NCI-H748 (cell line): ENCODE measurements around the gene SMIM45.

Source experiments
- DNase-seq: peaks from one replicate; lab custom pipeline; 2025; ENCODE audit not compliant: unreplicated experiment; lab: John Stamatoyannopoulos, UW

SMIM45 gene

GRCh38 chr22:41968601-41969000 lies 16.7 kb downstream of the SMIM45 start:
- DNase-seq: peak; percentile 90

- DNase-seq: no peak
These were observed 17.2 kb downstream of the SMIM45 start, which contains the start of gene SEPTIN3 for GRCh38 chr22:41969110-41969646. Gene SEPTIN3 (plus strand): TSS chr22:41969443. CDS start chr22:41971493, 2,050 bp downstream.

GRCh38 chr22:41970601-41971000 lies 18.7 kb downstream of the SMIM45 start:
- no peak for DNase-seq

- DNase-seq: no peak
These were observed 19.5 kb downstream of the SMIM45 start for GRCh38 chr22:41971431-41971830.

- DNase-seq: no peak
These were observed 22.8 kb downstream of the SMIM45 start for GRCh38 chr22:41974691-41975290.

GRCh38 chr22:41975299-41976069 lies 23.5 kb downstream of the SMIM45 start:
- DNase-seq: peak; percentile 21

DNA sequence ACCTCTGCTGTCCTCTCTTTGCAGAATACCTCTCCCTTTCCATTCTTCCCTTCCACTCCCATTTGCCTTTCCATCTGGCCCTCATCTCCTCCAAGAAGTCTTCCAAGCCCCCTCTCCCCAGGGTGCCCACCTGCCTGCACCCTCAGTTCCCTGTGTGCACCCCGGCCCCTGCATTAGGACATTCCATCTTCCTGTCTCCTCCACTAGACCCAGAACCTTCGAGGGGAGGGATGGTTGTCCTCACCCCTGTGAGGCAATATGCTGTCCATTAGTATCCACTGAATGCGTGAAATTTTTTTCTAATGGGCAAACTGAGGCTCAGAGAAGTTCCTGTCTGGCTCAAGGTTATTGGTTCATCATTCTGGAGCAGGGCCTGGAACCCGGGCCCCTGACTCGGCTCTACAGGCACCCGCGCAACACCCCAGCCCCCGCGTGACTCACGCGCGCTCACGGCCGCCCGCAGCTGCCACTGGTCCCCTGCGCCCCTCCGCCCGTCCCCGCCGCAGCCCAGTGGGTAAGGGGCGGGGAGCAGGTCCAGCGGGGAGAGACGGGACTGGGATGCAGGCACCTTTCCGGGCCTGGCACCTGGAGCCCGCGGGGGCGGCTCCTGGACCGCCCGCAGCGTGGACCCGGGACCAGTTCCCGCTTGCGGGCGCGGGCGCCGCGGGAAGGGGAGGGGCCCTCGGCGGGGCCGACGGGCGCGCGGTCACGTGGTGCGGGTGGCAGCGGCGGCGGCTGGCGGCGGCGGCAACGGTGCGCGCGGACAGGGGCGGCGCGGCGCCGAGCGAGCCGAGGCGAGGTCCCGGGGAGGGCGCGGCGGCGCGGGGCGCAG lies 24.3 kb downstream of the SMIM45 start:
- DNase-seq: peak; percentile 63

- DNase-seq: peak; percentile 67
These were observed 25.1 kb downstream of the SMIM45 start for GRCh38 chr22:41976961-41977566.

GRCh38 chr22:41978732-41979131 lies 26.8 kb downstream of the SMIM45 start:
- DNase-seq: no peak

DNA sequence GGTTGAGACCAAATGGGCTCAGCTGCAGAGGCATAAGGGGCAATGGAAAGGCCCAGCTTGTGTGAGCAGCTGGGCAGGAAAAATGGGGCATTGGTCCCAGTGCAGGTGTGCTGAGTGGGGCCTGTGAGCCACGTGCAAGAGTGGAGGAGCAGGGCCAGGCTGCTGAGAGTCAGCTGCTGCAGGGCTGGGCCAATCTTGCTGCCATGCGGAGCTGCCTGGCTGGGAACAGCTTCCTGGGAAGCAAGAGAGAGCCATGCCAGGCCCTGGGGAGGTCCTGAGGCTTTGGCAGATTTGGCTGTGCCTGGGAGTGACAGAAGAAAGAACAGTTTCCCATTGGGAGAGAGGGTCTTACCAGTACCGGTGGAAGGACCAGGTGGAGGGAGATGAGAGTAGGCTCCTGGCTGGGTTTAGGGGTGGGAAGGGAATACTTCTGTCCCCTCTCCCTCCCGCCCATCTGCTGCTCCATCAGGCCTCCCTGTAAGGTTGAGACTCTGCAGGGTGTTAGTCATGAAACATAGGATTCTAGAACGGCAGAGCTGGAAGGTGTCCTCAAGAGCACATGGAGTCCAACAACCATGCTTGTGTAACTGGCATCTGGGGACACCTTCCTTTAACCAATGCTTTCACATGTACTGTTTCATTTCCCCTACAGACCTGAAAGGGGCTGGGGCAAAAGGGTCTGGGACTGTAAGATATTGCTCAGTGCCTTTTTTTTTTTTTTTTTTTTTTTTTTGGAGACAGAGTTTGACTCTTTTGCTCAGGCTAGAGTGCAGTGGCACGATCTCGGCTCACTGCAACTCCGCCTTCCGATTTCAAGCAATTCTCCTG lies 27.7 kb downstream of the SMIM45 start:
- no peak for DNase-seq

- DNase-seq: no peak
These were observed 30.9 kb downstream of the SMIM45 start for GRCh38 chr22:41982865-41983264.

DNA sequence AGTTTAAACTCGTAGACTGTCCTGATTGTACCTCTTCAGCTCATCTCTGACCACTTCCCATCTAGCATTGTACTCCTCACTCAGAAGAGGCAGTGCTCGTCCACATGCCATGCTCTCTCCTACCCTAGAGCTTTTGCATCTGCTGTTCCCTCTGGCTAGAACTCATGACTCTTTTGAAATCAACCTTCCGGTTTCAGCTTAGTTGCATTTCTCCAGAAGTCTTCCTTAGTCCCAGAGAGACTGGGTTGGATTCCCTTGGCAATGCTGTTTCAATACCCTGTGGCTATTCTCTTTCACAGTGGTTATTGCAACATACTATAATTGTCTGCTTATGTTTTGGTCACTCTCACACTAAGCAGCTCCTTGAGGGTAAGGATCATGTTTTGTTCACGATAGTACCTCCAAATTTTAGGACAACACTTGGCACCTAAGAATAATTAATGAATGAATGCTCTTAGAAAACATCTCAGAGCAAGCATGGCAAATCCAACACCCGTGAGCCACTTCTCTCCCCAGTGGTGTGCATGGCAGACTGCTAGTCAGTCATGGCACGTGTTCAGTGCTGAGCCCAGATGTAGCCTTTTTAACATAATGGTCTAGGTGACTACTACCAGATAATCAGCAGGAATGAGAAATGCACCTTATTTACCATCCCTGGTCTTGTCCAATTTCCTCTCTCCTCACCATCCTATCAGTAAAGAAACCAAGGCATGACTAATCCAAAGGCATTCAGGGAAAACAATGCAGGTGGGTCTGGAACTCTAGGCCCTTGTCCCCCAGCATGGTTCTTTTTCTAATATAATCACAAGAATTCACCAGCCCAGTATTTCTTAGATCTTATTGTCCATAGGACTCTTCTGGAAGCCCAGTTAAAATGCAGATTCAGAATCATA lies 31.8 kb downstream of the SMIM45 start:
- DNase-seq: no peak

- DNase-seq: no peak
These were observed 35.3 kb downstream of the SMIM45 start for GRCh38 chr22:41987276-41987675.

- no peak for DNase-seq
These were observed 37.3 kb downstream of the SMIM45 start for GRCh38 chr22:41989246-41989645.

GRCh38 chr22:41991111-41991510 lies 39.2 kb downstream of the SMIM45 start:
- DNase-seq: no peak

DNA sequence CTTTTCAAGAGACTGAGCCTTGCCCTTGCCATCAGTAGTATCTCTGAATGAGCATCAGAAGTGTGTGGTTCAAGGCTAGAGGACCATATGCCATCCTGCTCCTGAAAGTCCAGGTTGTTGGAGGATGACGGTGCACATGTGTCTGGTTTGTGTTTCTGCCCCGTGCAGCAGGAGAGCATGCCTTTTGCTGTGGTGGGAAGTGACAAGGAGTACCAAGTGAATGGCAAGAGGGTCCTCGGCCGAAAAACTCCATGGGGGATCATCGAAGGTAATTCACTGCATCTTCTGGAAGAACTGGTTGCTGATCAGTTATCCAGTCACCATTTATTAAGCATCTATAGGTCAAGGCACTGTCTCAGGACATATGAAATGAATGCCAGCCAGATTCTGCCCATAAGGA lies 40.5 kb downstream of the SMIM45 start:
- DNase-seq: no peak

- DNase-seq: no peak
These were observed 43.3 kb downstream of the SMIM45 start for GRCh38 chr22:41995211-41995610.

GRCh38 chr22:41996826-41997225 lies 44.9 kb downstream of the SMIM45 start:
- DNase-seq: no peak
